HG02973 (cell line): ENCODE data around the gene KIAA0040.

Experiments
- ATAC-seq: cut with Tn5 transposase; IDR thresholded peaks from one replicate; pipeline ENCODE4 v1.9.1; 2021; ENCODE audit warnings: moderate library complexity; ENCODE audit not compliant: unreplicated experiment

The KIAA0040 gene

DNA sequence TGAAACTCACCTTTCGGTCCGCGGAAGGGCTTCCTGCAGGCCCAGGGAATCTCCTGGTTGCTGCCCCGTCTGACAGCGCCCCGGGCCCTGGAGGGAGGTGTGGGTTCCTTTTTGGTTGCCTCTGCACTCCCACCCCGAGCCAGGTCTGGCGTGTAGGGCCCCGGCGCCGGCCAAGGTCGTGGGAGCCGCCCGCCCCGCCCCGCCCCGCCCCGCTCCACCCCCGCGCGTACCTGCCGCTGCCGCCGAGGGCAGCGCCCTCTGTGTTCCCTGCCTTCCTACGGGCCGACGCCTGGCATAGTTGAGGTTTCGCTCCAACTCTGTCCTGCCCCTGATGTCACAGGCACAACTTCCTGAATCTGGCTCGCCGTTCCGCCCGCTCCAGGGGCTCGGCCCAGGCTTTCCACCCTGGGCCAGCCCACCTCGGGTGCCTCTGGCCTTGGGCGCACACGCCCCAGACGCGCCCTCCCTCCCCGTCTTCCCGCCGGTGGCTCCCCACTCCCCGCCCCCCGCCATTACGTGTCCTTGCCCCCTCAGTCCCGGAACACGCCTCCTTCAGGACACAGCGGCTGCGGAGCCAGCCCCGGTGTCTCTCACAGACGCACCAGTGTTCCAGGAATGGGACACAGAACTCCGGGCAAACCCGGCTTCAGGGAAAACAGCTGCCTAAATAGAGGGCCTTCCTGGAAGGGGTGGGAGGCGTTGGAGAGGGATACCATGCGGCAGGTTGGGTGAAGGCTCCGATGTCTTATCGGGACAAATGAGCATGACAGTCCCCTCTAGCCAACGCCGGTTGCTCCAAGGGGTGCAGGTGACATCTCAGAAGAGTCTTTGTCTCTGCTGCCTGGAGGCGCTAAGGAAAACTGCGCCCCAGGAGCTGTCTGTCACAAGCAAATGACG is at the start of gene KIAA0040:
Gene KIAA0040 (minus strand): TSS at position 147 of the 897 bp plus-strand sequence. CDS start 31,763 bp downstream, outside the sequence.
- ATAC-seq = peak; percentile 37

DNA sequence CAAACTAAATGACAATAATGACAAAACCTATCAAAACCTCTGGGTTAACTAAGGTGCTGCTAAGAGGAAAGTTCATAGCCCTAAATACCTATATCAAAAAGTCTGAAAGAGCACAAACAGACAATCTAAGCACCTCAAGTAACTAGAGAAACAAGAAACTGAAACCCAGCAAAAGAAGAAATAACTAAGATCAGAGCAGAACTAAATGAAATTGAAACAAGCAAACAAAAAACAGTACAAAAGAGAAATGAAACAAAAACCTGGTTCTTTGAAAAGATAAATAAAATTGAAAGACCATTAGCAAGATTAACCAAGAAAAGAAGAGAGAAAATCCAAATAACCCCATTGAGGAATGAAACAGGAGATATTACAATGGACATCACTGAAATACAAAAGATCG is 44.8 kb upstream of the KIAA0040 start:
- peak; percentile 58 for ATAC-seq

DNA sequence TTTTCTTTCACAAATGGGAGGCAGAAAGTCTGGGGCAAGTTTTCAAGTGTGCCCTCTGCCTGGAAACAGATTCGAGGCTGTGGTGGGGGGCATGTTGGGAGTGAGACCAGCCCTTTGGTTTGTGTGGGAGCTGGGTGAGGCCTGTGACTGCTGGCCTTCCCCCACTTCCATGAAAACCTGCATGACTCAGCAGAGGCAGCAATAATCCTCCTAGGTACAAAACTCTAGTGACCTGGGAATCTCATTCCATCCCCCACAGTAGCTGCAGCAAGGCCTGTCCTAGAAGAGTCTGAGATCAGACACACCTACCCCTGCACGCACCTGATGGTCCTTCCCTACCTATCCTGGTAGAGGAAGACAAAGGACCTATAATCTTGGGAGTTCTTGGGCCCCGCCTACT is 42.1 kb upstream of the KIAA0040 start:
- ATAC-seq = no peak

GRCh38 chr1:175232335-175232734 is 39.8 kb upstream of the KIAA0040 start:
- no peak for ATAC-seq

GRCh38 chr1:175225805-175226129 is 33.2 kb upstream of the KIAA0040 start:
- ATAC-seq = peak; percentile 31

GRCh38 chr1:175222296-175222938 is 29.8 kb upstream of the KIAA0040 start:
- no peak for ATAC-seq

GRCh38 chr1:175221557-175222175 is 29.1 kb upstream of the KIAA0040 start:
- no peak for ATAC-seq

GRCh38 chr1:175220853-175221556 is 28.4 kb upstream of the KIAA0040 start:
- ATAC-seq = no peak

GRCh38 chr1:175219774-175220173 is 27.2 kb upstream of the KIAA0040 start:
- ATAC-seq = no peak

GRCh38 chr1:175218786-175219434 is 26.3 kb upstream of the KIAA0040 start:
- no peak for ATAC-seq

DNA sequence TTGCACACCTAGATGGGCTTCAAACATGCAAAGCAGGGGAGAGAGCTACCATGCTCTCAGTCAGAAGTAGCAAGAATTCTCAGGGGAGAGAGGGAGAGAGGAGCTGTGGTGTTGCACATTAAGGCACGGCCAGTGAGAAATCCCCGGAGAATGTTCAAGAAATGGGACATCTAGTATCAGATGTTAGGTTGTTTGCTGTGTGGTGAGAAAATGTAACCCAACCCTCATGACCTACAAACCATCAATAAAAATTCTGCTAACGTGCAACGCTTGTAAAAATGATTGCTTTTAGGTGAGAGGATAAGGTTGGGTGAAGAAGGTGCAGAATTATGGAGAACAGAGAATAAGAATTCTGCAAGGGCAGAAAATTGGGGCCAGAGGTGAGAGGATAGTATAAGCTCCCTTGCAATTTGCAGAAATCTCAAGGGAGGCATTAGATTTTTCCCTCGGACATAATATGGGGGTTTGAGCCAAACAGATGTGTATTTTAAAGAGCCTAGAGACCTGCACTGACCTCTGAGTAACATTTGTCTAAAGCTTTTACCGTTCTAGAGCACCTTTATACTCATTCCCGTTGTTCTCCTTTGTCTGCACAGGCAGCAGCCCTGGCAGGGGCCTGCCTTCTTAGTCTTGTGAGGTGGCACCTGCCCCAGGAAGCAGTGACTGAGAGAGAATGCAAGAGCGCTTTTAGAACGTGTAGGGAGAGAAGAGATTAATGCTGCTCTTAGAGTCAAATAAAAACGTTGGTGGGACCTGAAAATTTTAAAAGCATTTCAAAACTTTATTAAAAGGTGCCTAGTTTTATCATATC is 25.4 kb upstream of the KIAA0040 start:
- ATAC-seq = no peak

DNA sequence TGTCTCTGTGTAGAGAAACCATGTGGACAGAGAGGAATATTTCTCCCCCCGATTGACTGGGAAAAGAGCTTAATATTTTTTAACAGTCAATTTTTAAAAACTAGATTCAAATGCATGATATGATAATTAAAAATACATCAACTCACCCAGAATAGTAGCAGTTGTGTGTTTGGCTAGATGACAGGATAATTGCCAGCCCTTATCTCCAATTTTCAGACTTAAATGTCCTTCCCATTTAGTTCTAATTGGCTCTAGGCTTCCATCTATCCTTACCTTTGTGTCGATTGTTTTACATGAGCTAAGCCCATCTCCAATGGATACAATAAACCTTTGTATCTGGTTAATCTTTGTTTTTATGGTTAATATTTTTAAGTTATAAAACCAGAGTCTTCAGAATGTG is 23.9 kb upstream of the KIAA0040 start:
- no peak for ATAC-seq

GRCh38 chr1:175211656-175212055 is 19.1 kb upstream of the KIAA0040 start:
- no peak for ATAC-seq

DNA sequence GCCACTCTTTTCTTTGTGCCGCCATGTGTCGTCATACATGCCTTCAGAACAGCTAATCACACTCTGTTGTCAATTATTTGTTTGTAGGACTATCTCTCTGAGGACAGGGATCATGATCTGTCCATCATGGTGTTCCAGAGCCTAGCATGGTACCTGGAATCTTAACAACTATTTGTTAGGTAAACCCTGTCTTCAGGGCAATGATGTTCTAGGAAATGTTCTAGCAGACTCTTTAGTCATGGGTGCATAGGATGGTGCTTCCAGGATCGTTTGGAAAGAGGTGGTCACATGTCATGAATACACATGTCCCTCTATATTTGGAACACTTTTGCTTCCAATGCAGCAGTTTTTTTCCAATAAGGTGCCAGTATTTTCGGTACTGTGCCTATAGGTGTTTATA is 18.2 kb upstream of the KIAA0040 start:
- ATAC-seq = no peak

- no peak for ATAC-seq
Measured at GRCh38 chr1:175209493-175209921, 16.9 kb upstream of the KIAA0040 start.

DNA sequence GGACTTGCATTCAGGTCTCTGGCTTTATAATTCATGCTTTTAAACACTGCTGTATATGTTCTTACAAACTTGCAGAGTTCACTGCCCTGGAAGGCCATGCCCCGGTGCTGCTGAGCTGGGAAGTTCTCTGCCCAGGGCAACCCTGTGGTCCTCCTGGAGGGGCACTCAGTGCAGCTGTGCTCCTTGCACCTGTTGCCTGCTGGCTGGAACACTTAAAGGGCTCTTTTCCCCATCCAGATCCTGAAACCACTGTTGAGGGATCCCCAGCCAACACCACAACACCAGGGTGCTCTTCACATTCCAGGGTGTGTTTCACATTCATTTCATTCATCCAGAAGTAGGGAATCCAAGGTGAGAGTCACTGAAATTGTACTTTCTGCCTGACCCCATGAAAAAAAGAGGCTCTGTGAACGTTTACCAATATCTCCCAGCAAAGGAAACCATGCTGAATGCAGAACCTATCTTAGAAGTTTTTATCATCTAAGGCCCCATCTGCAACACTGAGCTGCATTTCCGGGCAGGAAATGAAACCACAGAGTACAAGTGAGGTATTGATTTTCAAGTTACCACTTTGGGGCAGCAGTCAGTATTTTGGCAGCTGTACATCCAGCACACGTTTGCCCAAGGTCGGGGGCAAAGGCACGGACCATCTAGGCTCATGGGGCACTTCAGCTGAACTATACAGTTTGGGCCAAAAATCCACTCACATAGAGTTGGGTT is 16.4 kb upstream of the KIAA0040 start:
- ATAC-seq = peak; percentile 69

DNA sequence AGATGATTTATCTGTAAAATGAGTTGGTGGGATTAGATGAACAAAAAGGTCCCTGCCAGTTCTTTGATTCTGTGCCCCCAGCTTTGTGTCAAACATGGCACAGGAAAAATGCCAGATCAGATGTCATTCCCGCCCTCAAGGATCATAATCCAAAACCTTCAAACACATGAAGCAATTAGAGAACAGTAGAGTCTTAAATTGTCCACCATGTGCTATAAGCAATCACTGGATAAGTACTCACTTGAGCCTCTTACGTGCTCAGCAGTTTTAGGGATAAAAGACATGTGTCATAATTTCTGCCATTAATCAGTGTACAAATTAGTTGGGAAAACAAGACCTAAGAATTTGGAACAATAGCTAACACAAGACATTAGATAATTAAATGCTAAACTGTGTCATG is 15.4 kb upstream of the KIAA0040 start:
- no peak for ATAC-seq

- no peak for ATAC-seq
Measured at GRCh38 chr1:175206687-175207086, 14.1 kb upstream of the KIAA0040 start.

DNA sequence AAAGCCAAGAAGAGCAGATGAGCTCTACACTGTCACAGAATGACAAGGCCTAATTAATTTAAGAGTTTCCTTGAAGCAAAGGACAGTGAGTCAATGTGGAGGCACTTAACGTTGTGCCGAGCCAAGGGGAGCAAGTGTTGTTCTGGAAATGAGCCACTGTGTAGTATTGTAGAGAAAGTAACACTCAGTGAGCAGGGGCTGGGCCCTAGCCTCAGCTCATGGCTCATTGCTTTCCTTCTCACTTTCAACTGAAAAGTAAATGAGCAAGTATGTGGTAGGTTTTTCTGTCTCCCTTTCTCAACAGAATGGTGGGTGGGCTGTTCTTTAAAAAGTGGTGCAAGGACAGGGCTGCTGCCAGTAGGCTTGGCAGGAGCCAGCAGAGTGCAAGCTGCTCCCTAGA is 11.8 kb upstream of the KIAA0040 start:
- ATAC-seq = peak; percentile 78
